ENCODE results near the gene BRIP1. TPM values are rescaled to one million over a fixed set of nuclear protein-coding genes. Genes with fewer than 3 reads are reported as not detected.

The BRIP1 gene
- total RNA-seq, 4 donors from 2014 or later: 0.80 to 2.4 (median 0.93) TPM

- WGBS, 2 donors: 90 to 91% methylated on average over 3 of the region's 3 CpGs
- DNase-seq (ENCODE audit: low spot score in 2 of 2): no peak
- intact Hi-C loops (cut with DNase I; ENCODE audit: low total_unique reads): no loop called here
- H3K4me3 ChIP-seq (ENCODE audit: low read depth, poor library complexity, severe bottlenecking): no peak overlapping the region
- TF ChIP-seq POLR2A (IDR thresholded peaks at IDR 0.05) (no peak), CTCF (IDR thresholded peaks at IDR 0.05) (no peak)
These were observed 16.5 kb downstream of the BRIP1 start for GRCh38 chr17:61846761-61847375.

- intact Hi-C loops (cut with DNase I; ENCODE audit: low total_unique reads): no loop called here
- H3K4me3 ChIP-seq (ENCODE audit: low read depth, poor library complexity, severe bottlenecking): no peak overlapping the region
- 97% methylated on average over 8 of the region's 8 CpGs for WGBS, 2 donors
- no peak for DNase-seq (ENCODE audit: low spot score in 2 of 2)
- no peak for TF ChIP-seq POLR2A (IDR thresholded peaks at IDR 0.05)
- no peak for TF ChIP-seq CTCF (IDR thresholded peaks at IDR 0.05)
These were observed 17.2 kb downstream of the BRIP1 start for GRCh38 chr17:61846088-61846487.

- intact Hi-C loops (cut with DNase I; ENCODE audit: low total_unique reads): no loop called here
- 96 to 100% methylated on average over 1 of the region's 1 CpG for WGBS, 2 donors
- TF ChIP-seq POLR2A (IDR thresholded peaks at IDR 0.05) (no peak), CTCF (IDR thresholded peaks at IDR 0.05) (no peak)
- no peak for DNase-seq (ENCODE audit: low spot score in 2 of 2)
- no peak overlapping the region for H3K4me3 ChIP-seq (ENCODE audit: low read depth, poor library complexity, severe bottlenecking)
These were observed 19.9 kb downstream of the BRIP1 start for GRCh38 chr17:61843435-61843834.

- intact Hi-C loops (cut with DNase I; ENCODE audit: low total_unique reads): no loop called here
These were observed 20.4 kb downstream of the BRIP1 start for GRCh38 chr17:61842899-61843298.

GRCh38 chr17:61839300-61839786 lies 24.0 kb downstream of the BRIP1 start:
- DNase-seq (ENCODE audit: low spot score in 2 of 2): no peak
- 96 to 100% methylated on average over 1 of the region's 1 CpG for WGBS, 2 donors
- no peak overlapping the region for H3K4me3 ChIP-seq (ENCODE audit: low read depth, poor library complexity, severe bottlenecking)
- intact Hi-C loops (cut with DNase I; ENCODE audit: low total_unique reads): loop anchor here (10.0 kb wide), 1 partner anchor 425 kb away; no protein-coding TSS in a partner anchor
- TF ChIP-seq CTCF (IDR thresholded peaks at IDR 0.05): no peak

More at GRCh38 chr17:61842899-61843298, 20.4 kb downstream of the BRIP1 start:
- no peak overlapping the region for H3K4me3 ChIP-seq (ENCODE audit: low read depth, poor library complexity, severe bottlenecking)
- WGBS, 2 donors: 91 to 93% methylated on average over 1 of the region's 1 CpG
- TF ChIP-seq CTCF (IDR thresholded peaks at IDR 0.05): no peak
- TF ChIP-seq POLR2A (IDR thresholded peaks at IDR 0.05): no peak
- DNase-seq (ENCODE audit: low spot score in 2 of 2): no peak

Measured in lower leg skin (tissue), 4 donors.